Measurements from ENCODE around the gene TBC1D22A.

GRCh38 chr22:46897246-46897623 lies 134.8 kb downstream of the TBC1D22A start:
- TF ChIP-seq POLR2A (IDR thresholded peaks at IDR 0.05; ENCODE audit: low read length): no peak
- TF ChIP-seq GATA1 (IDR thresholded peaks at IDR 0.05; ENCODE audit: low read depth, low read length): no peak
